ENCODE results near the gene ZNF783.
"Not testable (repeated sequence)": the region's sequence is repeated elsewhere in the genome, so short reads cannot be mapped to it uniquely, and the experiment has no call there.

DNA sequence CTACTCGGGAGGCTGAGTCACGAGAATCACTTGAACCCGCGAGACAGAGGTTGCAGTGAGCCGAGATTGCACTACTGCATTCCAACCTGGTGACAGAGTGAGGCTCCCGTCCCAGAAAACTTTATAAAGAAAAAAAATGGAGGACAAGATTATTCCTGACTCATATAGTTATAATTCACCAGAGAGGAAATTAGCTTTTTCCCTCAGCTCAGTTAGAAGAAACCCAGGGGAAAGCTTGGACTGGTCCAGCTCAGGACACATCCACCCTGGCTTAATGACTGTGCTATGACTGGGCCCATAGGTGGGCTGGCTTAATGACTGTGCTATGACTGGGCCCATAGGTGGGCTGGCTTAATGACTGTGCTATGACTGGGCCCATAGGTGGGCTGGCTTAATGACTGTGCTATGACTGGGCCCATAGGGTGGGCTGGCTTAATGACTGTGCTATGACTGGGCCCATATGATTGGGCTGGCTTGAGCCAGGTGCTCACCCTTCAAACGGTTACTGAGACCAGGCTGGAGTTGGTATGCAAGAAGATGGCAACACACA lies 28.3 kb upstream of the ZNF783 start:
- TF ChIP-seq KAT7 (CRISPR knock-in tag; IDR thresholded peaks at IDR 0.05; ENCODE audit: borderline replicate concordance); SP1 (CRISPR knock-in tag; conservative IDR thresholded peaks at IDR 0.05): not testable (repeated sequence)
- TF ChIP-seq, protein P1, sequence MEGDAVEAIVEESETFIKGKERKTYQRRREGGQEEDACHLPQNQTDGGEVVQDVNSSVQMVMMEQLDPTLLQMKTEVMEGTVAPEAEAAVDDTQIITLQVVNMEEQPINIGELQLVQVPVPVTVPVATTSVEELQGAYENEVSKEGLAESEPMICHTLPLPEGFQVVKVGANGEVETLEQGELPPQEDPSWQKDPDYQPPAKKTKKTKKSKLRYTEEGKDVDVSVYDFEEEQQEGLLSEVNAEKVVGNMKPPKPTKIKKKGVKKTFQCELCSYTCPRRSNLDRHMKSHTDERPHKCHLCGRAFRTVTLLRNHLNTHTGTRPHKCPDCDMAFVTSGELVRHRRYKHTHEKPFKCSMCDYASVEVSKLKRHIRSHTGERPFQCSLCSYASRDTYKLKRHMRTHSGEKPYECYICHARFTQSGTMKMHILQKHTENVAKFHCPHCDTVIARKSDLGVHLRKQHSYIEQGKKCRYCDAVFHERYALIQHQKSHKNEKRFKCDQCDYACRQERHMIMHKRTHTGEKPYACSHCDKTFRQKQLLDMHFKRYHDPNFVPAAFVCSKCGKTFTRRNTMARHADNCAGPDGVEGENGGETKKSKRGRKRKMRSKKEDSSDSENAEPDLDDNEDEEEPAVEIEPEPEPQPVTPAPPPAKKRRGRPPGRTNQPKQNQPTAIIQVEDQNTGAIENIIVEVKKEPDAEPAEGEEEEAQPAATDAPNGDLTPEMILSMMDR (IDR thresholded peaks at IDR 0.05): not testable (repeated sequence)
- TF ChIP-seq, protein P2, sequence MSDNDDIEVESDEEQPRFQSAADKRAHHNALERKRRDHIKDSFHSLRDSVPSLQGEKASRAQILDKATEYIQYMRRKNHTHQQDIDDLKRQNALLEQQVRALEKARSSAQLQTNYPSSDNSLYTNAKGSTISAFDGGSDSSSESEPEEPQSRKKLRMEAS (CRISPR knock-in tag; IDR thresholded peaks at IDR 0.05): not testable (repeated sequence)
